Frontal cortex (tissue), 4 donors: Measurements from ENCODE around the gene LCLAT1. TPM values are rescaled to one million over a fixed set of nuclear protein-coding genes. Genes with fewer than 3 reads are reported as not detected.
"Not testable (repeated sequence)": the region's sequence is repeated elsewhere in the genome, so short reads cannot be mapped to it uniquely, and the experiment has no call there.

Experiments used
- DNase-seq, 2 donors: peaks; one replicate each; pipeline ENCODE4 v3.0.0; 2012; ENCODE audit warnings: low spot score in 2 of 2
- FAIRE-seq: peaks from 2 replicates; lab custom pipeline; 2012; peaks lifted over from hg19 to GRCh38; lab: Jason Lieb, UNC
- total RNA-seq: library from RNA; depleted of rRNA; stranded (reverse); fragments of >200 nt; gene quantifications from one replicate; pipeline ENCODE4 v1.2.3, GENCODE V29; 2014
- donor health status: control.
- donor health status: control.
- donor health status: control.

LCLAT1 gene
- total RNA-seq, 1 donor from 2014 or later: 23.6 TPM

DNA sequence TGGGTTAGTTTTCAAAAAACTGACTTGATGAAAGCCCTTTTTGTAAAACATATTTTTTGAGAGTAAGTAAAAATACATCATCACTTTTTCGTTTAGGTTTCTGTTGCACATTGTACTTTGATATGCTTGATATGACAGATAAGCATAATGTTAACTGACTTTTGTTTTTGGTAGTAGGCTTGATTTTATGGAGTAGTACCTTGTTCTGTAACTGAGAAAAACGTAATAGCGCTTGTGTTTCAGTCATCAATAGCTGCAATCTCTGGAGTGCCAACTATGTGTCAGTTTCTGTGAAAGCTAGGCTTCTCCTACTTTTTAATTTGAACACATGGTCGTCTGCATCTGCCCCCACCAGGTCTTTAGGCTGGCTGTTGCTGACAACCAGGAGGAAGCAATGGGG is 1.3 kb downstream of the LCLAT1 start:
- DNase-seq (no peak), FAIRE-seq (no peak)

DNA sequence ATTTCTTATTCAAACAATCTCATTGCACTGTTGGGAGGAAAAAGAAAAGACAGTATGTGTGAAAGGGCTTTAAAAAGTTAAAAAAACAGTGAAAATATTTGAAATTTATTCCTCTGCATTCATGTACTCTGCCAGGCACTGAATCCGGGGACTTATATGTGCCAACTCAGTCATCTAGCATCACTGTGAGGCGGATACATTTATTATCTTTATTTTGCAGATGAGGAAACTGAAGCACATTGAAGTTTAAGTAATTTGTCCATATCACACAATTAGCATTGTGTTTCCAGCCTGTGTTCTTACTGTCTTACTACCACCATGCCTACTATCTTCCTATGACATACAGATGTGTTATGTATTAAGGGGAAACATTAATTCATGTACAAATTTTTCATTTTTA is 1.8 kb downstream of the LCLAT1 start:
- DNase-seq (no peak), FAIRE-seq (no peak)

DNA sequence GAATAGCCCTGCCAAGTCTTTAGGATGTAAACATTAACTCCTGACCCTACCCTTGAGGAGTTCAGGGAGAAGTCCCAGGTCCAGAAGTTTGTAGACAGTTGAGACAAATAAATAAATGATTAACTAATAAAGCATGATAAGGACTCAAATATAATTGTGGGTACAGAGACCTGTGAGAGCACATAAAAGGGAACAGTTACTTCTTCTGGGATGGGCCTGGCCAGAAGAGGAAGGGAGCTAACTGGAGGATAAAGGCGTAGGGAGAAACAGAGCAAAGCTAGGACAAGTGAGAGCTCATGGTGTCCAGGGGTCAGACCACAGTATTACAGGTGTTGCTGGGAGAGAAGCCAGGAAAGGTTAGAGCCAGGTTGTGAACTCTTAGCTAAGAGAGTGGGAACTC is 3.0 kb downstream of the LCLAT1 start:
- DNase-seq (no peak), FAIRE-seq (no peak)

DNA sequence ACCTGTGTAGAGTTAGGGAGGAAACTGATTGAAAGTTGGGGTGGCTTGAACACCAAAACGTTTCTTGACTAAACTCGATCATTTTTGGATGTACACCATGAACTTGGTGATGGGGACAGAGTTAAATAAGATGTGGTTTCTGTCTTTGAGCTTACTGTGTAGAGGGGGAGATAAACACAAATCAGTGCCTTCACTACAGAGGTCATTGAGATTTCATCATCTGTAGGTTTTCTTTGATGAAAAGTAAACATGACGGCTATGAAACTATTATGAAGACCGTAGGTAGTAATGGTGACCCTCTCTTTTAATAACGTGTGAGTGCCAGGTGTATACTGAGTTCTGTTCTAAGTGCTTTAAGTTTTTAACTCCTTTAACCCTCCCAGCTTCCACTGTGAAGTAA is 6.5 kb downstream of the LCLAT1 start:
- DNase-seq: no peak
- no peak for FAIRE-seq

DNA sequence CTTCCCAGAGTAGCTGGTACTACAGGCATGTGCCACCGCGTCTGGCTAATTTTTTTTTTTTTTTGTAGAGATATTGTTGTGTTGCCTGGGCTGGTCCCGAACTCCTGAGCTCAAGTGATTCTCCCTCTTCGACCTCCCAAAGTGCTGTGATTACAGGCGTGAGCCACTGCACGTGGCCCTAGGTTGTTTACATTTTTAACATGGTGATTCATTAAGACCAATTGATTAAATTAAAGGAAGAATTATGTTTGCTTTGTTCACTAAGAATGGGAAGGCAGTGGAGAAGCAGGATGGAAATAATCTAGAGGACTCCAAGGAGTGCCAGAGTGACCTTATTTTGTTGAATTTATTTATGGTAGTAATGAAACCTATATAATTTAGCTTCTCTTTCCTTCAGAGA is 7.5 kb downstream of the LCLAT1 start:
- DNase-seq (no peak), FAIRE-seq (no peak)

DNA sequence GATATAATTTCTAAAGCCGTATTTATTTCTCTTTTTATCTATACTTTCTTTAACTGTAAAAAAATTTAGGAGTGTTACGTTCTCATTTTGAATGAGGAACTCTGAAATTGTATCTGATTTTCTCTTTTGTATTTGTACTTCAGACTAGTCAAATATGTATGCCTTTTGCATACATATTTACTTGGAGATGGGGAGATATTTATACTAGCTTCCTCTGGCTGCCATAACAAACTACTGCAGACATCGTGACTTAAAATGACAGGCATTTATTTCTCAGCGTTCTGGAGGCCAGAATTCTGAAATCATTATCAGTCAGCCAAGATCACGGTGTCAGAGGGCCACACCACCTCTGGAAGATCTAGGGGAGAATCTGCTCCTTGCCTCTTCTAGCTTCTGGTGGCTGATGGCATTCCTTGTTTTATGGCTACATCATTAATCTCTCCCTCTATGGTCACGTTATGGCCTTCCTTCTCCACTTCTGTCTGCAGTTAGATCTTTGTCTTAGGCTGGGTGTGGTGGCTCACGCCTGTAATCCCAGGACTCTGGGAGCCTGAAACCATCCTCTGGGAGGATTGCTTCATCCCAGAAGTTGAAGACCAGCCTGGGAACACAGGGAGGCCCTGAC is 8.2 kb downstream of the LCLAT1 start:
- DNase-seq (no peak), FAIRE-seq (no peak)

DNA sequence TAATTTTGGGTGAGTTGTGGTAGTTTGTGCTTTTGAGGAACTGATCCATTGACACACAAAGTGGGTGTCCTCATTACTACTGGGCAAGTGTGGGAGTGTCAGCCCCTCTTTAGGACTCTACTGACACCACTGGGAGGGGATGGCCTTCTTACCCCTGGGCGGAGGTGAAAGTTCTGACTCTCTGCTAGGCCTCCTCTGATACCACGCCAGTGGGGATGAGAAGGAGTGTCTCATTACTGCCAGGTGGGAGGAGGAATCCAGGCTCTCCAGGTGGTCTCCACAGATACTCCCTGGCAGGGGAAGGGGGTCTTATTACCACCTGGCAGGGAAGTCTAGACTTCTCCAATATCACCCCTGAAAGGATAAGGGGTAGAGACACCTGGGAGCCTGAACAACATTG is 9.1 kb downstream of the LCLAT1 start:
- no peak for DNase-seq
- FAIRE-seq: no peak

DNA sequence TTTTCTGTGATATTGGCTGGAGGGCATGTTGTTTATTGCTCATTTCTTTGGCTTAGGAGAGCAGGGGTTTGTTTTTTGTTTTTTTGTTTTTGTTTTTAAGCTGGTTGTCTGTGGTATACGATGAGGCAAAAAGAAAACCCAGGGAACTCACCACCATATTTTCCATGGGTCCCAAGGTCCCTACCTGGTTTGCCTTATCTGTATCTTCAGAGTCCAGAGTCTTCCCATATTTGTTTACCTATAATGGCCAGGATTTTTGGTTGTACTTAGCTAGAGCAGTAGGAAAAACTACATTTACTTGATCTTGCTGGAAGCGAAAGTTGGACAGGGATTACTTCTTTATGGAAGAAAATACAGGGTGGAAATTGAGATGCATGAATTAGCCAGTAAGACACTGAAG is 9.5 kb downstream of the LCLAT1 start:
- no peak for FAIRE-seq

DNA sequence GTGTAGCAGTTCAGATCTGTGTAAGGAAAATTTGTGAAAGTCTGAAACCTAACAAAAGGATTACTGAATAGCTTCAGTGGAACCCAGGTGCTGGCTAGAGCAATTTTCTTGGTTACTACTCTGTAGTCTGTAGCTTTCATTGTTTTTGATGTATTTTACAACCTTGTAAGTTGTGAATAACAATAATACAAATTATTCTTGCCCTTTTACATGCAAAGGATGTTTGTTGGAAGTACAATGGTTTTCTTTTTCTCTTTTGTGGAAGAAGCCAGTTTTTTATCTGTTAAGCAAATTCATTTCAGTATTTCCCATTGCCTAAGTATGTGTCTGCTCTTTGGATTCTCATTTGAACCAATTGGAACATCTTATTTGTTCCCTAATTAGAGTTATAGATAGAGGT is 10.2 kb downstream of the LCLAT1 start:
- no peak for DNase-seq
- no peak for FAIRE-seq

More for the DNA sequence above, 9.5 kb downstream of the LCLAT1 start:
- DNase-seq: no peak

DNA sequence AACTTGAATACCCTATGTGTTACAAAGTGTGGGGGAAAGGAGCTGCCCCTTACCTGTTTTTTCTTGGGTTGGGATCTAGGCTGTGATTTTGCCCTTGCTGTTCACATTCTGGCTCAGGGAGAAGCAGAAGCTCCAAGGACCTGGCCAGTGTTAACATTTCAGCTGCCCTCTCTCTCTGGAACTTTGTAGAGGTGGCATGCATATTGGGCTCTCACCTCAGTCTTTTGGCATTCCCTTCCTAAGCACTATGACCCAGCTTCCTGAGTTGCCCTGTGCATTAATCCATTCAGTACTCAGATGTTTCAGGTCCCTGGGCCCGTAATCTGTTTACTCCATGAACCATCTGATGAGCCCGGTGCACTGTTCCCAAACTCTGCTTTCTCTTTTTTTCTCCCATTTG is 12.1 kb downstream of the LCLAT1 start:
- FAIRE-seq: no peak
- no peak for DNase-seq

DNA sequence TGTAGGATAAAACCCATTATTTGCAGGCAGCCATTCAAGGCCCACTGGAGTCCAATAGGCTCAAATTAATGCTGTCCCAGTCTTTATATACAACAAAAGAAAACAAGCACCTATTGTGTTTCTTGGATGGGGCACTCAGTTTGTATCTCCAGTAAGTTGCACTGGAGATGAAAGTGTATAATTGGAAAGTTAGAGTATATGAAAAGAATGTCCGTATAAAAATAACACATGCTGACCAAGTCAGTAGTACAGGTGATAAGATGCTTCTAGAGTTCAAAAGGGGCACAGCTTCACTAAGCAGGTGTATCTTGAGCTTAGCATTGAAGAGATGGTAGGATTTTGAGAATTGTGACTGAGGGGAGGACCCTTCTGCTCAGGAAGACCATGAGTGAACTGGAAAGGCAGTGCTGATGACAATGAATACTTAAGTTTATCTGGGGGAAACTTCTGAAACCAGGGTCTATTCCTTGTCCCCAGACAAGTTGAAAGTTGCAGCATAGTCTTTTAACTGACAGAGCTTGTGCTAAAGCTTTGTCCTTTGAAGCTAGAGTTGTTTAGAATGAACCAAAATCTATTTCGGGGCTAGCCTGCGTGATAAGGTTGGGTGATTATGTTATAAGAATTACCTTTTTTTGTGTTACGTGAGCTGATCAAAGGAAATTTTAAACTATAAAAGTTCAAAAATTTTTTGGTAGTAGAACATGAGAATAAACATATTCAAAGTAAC is 15.2 kb downstream of the LCLAT1 start:
- no peak for FAIRE-seq

DNA sequence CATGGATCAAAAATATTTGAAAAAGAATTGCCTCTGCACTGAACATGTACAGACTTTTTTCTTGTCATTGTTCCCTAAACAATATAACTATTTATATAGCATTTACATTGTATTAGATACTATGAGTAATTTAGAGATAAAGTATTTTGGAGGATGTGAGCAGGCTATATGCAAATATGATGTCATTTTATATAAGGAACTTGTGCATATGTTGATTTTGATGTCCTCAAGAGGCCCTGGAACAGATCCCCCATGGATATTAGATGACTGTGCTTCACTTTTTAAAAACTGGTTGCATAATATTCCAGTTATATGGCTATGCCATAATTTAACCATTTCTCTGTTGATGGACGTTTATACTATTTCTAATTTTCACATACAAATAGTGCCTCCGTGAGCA is 16.5 kb downstream of the LCLAT1 start:
- no peak for FAIRE-seq

More for the DNA sequence above, 15.2 kb downstream of the LCLAT1 start:
- no peak for DNase-seq

DNA sequence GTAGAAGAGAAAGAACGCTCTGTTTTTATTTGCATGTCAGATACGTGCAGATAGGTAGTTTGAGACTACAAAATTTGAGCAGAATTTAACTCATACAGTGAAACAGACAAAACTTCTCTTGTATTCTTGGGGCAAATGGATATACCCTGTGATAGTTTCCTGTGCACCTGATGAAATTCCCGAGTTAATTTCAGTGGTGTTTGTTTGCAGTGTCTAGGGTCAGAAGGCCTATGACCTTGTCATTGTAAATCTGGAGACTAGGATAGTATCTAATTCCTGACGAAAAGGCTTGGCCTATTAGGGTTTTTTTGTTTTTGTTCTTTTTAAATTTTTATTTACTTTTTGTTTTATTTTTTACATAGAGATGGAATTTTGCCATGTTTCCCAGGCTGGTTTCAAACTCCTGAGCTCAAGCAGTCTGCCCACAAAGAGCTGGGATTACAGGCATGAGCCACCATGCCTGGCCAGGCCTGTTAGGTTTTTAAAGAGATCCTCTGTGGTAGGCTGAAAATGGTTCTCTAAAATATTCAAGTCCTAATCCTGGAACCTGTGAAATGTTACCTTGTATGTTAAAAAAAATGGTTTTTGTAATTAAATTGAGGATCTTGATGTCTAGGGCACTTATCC is 17.6 kb downstream of the LCLAT1 start:
- FAIRE-seq (no peak), DNase-seq (no peak)

More for the DNA sequence above, 16.5 kb downstream of the LCLAT1 start:
- DNase-seq: no peak

DNA sequence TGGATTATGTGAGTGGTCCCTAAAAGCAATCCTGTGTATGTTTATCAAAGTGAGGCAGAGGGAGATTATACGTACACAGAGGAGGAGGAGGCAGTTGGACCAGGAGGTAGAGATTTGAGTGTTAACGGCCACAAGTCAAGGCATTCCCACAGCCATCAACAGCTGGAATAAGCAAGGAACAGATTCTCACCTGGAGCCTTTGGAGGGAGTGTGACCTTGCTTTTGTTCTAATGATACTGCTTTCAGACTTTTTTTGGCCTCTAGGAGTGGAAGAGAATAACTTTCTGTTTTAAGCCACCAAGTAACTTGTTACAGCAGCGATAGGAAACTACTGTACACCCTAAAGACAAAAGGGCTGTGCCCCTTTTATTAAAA is 18.1 kb downstream of the LCLAT1 start:
- no peak for DNase-seq
- FAIRE-seq: no peak

DNA sequence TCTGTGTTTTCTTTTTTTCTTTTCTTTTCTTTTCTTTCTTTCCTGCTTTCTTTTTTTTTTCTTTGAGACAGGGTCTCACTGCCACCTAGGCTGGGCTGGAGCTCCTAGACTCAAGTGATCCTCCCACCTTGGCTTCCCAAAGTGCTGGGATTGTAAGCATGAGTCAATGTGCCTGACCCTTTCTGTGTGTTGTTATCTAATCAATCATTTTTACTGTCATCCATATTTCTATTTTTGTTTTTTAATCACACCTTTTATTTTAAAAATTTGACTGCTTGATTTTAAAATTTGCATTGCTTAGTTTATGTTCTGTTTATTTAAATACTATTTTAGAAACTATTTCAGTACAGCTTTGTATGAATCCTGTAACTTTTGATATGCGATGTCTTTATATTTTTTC is 19.2 kb downstream of the LCLAT1 start:
- no peak for FAIRE-seq
- DNase-seq: no peak

DNA sequence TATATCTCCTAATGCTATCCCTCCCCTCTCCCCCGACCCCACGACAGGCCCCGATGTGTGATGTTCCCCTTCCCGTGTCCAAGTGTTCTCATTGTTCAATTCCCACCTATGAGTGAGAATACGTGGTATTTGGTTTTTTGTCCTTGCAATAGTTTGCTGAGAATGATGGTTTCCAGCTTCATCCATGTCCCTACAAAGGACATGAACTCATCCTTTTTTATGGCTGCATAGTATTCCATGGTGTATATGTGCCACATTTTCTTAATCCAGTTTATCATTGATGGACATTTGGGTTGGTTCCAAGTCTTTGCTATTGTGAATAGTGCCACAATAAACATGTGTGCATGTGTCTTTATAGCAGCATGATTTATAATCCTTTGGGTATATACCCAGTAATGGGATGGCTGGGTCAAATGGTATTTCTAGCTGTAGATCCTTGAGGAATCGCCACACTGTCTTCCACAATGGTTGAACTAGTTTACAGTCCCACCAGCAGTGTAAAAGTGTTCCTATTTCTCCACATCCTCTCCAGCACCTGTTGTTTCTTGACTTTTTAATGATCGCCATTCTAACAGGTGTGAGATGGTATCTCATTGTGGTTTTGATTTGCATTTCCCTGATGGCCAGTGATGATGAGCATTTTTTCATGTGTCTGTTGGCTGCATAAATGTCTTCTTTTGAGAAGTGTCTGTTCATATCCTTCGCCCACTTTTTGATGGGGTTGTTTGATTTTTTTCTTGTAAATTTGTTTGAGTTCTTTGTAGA is 20.2 kb downstream of the LCLAT1 start:
- DNase-seq, FAIRE-seq: not testable (repeated sequence)

DNA sequence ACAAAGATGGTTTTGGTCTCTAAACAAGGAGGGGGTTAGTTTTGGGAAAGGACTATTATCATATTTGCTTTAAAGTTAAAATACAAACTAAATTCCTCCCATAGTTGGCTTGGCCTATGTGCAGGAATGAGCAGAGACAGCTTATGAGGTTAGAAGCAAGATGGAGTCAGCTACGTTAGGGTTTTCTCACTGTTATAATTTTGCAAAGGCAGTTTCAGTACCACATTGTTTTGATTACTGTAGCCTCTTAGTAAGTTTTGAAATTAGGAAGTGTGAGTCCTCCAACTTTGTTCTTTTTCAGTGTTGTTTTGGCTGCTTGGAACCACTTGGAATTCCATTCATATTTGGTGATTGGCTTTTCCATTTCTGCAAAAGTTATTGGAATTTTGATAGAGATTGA is 23.4 kb downstream of the LCLAT1 start:
- no peak for DNase-seq

DNA sequence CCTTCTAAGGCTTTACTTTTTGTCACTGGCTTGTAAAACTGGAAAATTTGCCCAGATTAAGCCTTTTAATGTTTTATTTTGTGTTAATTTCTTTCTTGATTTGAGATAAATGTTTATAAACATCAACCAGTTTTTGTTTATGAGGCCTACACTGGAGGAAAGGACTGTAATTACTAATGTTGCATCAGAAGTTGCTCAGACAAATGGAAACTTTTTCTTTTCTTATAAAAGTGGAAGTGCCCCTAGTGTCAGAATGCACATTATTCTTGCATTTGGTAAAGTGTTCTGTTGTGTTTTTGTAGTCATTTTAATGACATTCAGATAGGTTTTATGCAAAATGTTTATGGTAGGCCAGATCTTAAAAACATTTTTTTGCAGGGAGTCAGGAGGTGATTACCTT is 25.3 kb downstream of the LCLAT1 start:
- no peak for DNase-seq
- no peak for FAIRE-seq

More for the DNA sequence above, 23.4 kb downstream of the LCLAT1 start:
- FAIRE-seq: no peak

DNA sequence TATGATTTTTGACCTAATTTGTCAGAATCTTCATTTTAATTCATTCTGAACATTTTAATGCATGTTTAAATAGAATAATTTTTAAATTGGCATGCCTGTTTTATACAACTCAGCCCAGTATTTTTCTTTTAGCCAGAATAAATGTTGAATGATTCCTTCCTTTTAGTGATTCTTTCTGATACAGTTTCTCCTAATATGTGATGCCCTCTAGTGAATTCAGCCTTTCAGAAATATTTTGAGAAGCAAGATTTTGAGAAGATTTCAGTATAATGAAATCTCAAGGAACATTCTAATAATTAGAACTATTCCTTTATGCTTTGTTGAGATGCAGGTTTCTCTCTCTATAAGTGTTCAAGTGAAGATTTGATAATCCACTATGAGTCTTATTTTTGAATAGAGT is 28.5 kb downstream of the LCLAT1 start:
- FAIRE-seq (no peak), DNase-seq (no peak)

DNA sequence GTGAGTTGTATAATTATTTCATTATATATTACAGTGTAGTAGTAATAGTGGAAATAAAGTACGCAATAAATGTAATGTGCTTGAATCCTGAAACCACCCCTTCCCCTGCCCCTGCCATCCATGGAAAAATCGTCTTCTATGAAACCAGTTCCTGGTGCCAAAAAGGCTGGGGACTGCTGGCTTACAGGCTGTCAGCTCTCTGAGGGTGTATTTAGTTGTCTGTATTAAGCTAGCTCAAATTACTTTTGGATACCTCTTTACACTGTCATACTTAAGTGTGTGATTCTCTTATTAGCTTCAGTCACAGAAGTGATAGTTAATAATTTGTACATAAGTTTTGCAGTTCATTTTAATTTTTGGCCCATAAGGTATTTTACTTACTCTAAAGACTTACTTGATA is 29.6 kb downstream of the LCLAT1 start:
- no peak for FAIRE-seq
- DNase-seq: no peak
